B cell (primary cell): ENCODE measurements around the gene SLC22A31.

Experiments used
- EZH2 ChIP-seq: IDR thresholded peaks from 2 replicates; pipeline ENCODE4 v1.6.1; 2012; ENCODE audit warnings: borderline replicate concordance, low read depth, mild to moderate bottlenecking, moderate library complexity, low read length; ENCODE audit not compliant: insufficient read depth, poor library complexity, severe bottlenecking
- TF ChIP-seq, protein P1 (sequence below): fragments of 200-600 bp; IDR thresholded peaks from one replicate; pipeline ENCODE4 v1.8.0; 2022; ENCODE audit warnings: antibody characterized with exemption, mild to moderate bottlenecking

DNA sequence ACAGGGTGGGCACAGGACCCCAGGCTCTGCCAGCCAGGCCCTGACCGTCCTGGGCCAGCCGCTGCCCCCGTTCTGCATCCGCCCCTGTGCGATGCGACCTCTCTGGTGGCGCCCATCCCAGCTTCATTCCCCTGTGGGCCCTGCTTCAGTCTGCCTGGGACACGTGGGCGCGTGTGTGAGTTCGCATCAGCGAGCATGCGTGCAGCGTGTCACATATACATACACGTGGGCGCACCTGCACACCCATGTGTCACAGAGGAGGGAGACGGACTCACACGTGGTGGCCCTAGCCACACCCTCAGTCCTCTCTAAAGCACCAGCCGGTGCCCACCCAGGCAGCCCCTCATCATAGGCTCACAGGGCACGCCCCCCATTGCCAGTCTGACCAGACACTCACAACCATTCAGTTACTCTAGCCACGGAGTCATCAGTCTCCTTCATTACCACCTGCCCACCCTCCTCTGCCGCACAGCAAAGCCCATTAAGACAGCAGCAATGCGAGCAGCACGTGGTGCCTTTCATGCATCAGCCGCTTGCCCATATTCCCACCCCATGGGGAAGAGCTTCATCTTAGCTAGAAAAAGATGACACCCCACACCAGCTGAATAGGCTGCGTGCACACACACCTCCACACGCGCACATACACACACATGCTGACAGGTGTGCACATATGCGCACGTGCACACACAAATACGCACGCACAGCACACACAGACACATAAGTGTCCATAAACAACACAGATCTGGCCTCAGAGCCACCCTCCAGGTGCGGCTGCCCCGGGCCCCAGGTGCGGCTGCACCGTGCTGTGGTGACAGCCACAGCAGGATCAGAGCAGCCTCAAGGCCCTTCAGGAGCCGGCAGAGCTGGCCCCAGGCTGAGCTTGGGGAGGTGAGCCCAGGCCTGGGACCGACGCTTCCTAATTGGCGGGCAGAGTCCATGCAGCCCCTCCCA lies 38.3 kb downstream of the SLC22A31 start:
- TF ChIP-seq, protein P1, sequence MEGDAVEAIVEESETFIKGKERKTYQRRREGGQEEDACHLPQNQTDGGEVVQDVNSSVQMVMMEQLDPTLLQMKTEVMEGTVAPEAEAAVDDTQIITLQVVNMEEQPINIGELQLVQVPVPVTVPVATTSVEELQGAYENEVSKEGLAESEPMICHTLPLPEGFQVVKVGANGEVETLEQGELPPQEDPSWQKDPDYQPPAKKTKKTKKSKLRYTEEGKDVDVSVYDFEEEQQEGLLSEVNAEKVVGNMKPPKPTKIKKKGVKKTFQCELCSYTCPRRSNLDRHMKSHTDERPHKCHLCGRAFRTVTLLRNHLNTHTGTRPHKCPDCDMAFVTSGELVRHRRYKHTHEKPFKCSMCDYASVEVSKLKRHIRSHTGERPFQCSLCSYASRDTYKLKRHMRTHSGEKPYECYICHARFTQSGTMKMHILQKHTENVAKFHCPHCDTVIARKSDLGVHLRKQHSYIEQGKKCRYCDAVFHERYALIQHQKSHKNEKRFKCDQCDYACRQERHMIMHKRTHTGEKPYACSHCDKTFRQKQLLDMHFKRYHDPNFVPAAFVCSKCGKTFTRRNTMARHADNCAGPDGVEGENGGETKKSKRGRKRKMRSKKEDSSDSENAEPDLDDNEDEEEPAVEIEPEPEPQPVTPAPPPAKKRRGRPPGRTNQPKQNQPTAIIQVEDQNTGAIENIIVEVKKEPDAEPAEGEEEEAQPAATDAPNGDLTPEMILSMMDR, result no peak
- TF ChIP-seq EZH2, result no peak
